Germinal center (tissue), 1 donor: ENCODE results near the gene MRPS23.
A peak's percentile ranks its signal among the peaks of the same experiment; 100 is the strongest.
"Not testable (repeated sequence)": the region's sequence is repeated elsewhere in the genome, so short reads cannot be mapped to it uniquely, and the experiment has no call there.

Experiments used
- DNase-seq: peaks from one replicate; pipeline ENCODE4 v3.0.0; 2012; ENCODE audit warnings: mixed read lengths, low spot score

The MRPS23 gene

GRCh38 chr17:57862694-57863667, 13.1 kb upstream of the MRPS23 start:
- DNase-seq = no peak

GRCh38 chr17:57861790-57862693, 12.2 kb upstream of the MRPS23 start:
- no peak for DNase-seq

- peak; percentile 52 for DNase-seq
These were observed 11.4 kb upstream of the MRPS23 start for GRCh38 chr17:57861000-57861789.

- DNase-seq = no peak
These were observed 10.7 kb upstream of the MRPS23 start for GRCh38 chr17:57860414-57860999.

GRCh38 chr17:57859601-57860413, 10.0 kb upstream of the MRPS23 start:
- no peak for DNase-seq

- DNase-seq = no peak
These were observed 9.0 kb upstream of the MRPS23 start for GRCh38 chr17:57858838-57859237.

GRCh38 chr17:57856792-57857620, 7.2 kb upstream of the MRPS23 start:
- DNase-seq = no peak

- DNase-seq = no peak
These were observed 5.7 kb upstream of the MRPS23 start for GRCh38 chr17:57855391-57856035.

- DNase-seq = no peak
These were observed 3.9 kb upstream of the MRPS23 start for GRCh38 chr17:57853695-57854094.

- no peak for DNase-seq
These were observed 3.1 kb upstream of the MRPS23 start for GRCh38 chr17:57852955-57853328.

GRCh38 chr17:57852092-57852954, 2.5 kb upstream of the MRPS23 start:
- no peak for DNase-seq

- no peak for DNase-seq
These were observed 526 bp downstream of the MRPS23 start for GRCh38 chr17:57849163-57849873.

GRCh38 chr17:57846056-57846945, 3.5 kb downstream of the MRPS23 start:
- not testable (repeated sequence) for DNase-seq

GRCh38 chr17:57842280-57842679, 7.6 kb downstream of the MRPS23 start:
- DNase-seq = no peak

- DNase-seq = no peak
These were observed 10.3 kb downstream of the MRPS23 start for GRCh38 chr17:57839571-57839923.

- no peak for DNase-seq
These were observed 10.8 kb downstream of the MRPS23 start for GRCh38 chr17:57838857-57839570.
